Endothelial cell (in vitro differentiated cells): ENCODE data around the gene CAVIN3. TPM values are rescaled to one million over a fixed set of nuclear protein-coding genes. Genes with fewer than 3 reads are reported as not detected.

Source experiments
- DNase-seq: peaks from one replicate; pipeline ENCODE4 v3.0.0; 2021; ENCODE audit warnings: low spot score
- H3K27ac Mint-ChIP-seq: one replicate; pipeline ENCODE4 v1.8.0; 2021; ENCODE audit warnings: mixed read lengths, inconsistent platforms; ENCODE audit not compliant: unreplicated experiment
- H3K27me3 Mint-ChIP-seq: one replicate; pipeline ENCODE4 v1.8.0; 2021; ENCODE audit warnings: mild to moderate bottlenecking, moderate library complexity, mixed read lengths, inconsistent platforms; ENCODE audit not compliant: unreplicated experiment
- H3K36me3 Mint-ChIP-seq: one replicate; pipeline ENCODE4 v1.8.0; 2021; ENCODE audit warnings: mild to moderate bottlenecking, low read depth, mixed read lengths, inconsistent platforms; ENCODE audit not compliant: unreplicated experiment
- H3K4me1 Mint-ChIP-seq: one replicate; pipeline ENCODE4 v1.8.0; 2021; ENCODE audit warnings: mild to moderate bottlenecking, mixed read lengths, inconsistent platforms; ENCODE audit not compliant: unreplicated experiment
- H3K4me3 Mint-ChIP-seq: one replicate; pipeline ENCODE4 v1.8.0; 2021; ENCODE audit warnings: mild to moderate bottlenecking, mixed read lengths, inconsistent platforms; ENCODE audit not compliant: unreplicated experiment
- H3K9me3 Mint-ChIP-seq: one replicate; pipeline ENCODE4 v1.8.0; 2021; ENCODE audit warnings: mixed read lengths, inconsistent platforms; ENCODE audit not compliant: unreplicated experiment
- total RNA-seq: library from RNA; stranded (reverse); fragmentation: NEBNext Ultra II Directional; extraction: Animal tissue kit (Norgen Biotek cat#: 25700); gene quantifications from one replicate; pipeline ENCODE4 v1.2.1, GENCODE V29; 2021; ENCODE audit not compliant: unreplicated experiment
- TF ChIP-seq, protein P1 (sequence below): fragments of 200-600 bp; sonication (generic); IDR thresholded peaks from one replicate; pipeline ENCODE4 v1.5.0; 2021; ENCODE audit warnings: antibody characterized with exemption; ENCODE audit not compliant: unreplicated experiment

The CAVIN3 gene
- total RNA-seq, 1 donor from 2014 or later: 91.0 TPM

DNA sequence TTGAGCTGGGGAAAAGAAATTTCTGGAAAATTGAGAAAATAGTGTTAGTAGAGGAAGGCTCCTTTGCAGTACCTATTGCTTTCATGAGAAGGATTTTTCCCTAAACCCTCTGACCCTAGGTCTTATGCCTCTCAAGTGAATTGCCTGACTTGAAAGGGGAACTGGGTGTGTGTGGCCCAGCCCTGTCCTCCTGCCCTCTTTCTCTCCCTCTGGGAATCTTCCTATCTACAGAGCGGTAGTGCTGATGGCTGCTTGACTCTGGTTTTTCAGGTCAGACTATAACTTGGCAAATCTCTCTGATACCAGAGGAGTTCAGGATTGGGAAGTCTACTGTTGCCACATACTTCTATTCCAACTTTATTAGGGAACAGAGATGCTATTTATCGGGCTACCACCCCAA is 19.2 kb downstream of the CAVIN3 start:
- Mint-ChIP-seq H3K27me3 (no peaks in the 10 kb centered on the region), H3K27ac (no peak overlapping the region), H3K4me1 (no peaks in the 10 kb centered on the region), H3K9me3 (no peaks in the 10 kb centered on the region), H3K36me3 (no peaks in the 10 kb centered on the region), H3K4me3 (no peak overlapping the region)
- TF ChIP-seq, protein P1, sequence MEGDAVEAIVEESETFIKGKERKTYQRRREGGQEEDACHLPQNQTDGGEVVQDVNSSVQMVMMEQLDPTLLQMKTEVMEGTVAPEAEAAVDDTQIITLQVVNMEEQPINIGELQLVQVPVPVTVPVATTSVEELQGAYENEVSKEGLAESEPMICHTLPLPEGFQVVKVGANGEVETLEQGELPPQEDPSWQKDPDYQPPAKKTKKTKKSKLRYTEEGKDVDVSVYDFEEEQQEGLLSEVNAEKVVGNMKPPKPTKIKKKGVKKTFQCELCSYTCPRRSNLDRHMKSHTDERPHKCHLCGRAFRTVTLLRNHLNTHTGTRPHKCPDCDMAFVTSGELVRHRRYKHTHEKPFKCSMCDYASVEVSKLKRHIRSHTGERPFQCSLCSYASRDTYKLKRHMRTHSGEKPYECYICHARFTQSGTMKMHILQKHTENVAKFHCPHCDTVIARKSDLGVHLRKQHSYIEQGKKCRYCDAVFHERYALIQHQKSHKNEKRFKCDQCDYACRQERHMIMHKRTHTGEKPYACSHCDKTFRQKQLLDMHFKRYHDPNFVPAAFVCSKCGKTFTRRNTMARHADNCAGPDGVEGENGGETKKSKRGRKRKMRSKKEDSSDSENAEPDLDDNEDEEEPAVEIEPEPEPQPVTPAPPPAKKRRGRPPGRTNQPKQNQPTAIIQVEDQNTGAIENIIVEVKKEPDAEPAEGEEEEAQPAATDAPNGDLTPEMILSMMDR: no peak
- DNase-seq: no peak

DNA sequence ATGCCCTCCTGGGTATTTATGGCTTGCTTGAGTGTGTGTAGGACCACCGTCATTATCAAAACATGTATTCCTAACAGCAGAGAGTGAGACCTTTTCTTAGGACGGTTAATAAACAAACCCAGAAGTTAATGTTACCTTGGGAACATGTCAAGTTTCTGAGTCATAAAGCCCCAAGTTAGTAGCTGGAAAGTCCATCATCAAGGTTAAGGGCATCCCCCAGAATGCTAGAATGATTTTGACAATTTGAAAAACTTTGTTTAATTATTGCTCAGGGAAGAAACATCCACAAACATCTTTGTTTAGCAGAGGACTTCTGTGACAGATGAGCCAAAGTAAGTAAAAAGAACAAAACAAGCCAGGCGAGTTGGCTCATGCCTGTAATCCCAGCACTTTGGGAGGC is 20.0 kb downstream of the CAVIN3 start:
- Mint-ChIP-seq H3K36me3 (no peaks in the 10 kb centered on the region), H3K27me3 (no peaks in the 10 kb centered on the region), H3K9me3 (no peaks in the 10 kb centered on the region), H3K4me1 (no peaks in the 10 kb centered on the region), H3K4me3 (no peak overlapping the region), H3K27ac (no peak overlapping the region)
- DNase-seq: no peak
- TF ChIP-seq, protein P1: no peak

DNA sequence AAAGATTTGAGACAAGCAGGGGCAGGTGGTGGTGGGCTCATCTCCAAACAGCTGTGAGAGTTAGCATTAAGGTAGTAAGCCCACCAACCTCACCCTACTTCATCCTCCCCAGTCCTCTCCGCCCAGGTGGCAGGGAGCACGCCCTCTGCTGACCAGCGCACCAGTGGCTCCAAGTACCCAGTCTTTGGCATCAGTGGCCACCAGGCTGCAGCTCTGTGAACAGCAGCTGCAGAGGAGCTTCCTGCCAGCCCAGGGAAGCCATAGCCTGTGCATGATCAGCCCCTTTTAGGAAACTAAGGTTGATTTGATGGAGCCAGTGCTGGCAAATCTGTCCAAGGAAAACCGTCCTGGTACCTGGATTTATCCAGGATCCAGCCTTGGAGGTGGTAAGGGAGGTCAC is 21.7 kb downstream of the CAVIN3 start:
- H3K4me1 Mint-ChIP-seq: no peaks in the 10 kb centered on the region
- TF ChIP-seq, protein P1: peak; percentile 50
- H3K4me3 Mint-ChIP-seq: no peak overlapping the region
- no peaks in the 10 kb centered on the region for H3K36me3 Mint-ChIP-seq
- peaks cover 2% of the 10 kb centered on the region for H3K27me3 Mint-ChIP-seq
- H3K27ac Mint-ChIP-seq: no peak overlapping the region
- DNase-seq: peak; percentile 81
- H3K9me3 Mint-ChIP-seq: no peaks in the 10 kb centered on the region

DNA sequence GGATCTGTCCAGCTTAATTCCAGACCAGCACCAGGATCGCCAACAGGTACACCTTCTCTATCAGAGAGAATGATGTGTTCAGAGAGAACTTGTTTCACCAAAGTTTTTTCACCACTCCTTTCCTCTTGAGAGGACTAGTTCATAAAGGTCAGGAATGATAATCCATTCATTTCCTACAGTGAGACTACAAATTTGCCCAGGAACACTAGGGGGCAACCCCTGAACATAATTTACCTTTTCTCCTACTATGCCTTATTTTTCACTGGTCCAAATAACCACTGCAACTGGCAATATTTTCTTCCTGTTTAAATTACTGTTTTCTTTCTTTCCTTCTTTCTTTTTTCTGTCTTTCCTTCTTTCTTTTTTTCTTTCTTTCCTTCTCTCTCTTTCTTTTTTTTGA is 22.5 kb downstream of the CAVIN3 start:
- no peaks in the 10 kb centered on the region for H3K4me1 Mint-ChIP-seq
- TF ChIP-seq, protein P1: peak; percentile 12

DNA sequence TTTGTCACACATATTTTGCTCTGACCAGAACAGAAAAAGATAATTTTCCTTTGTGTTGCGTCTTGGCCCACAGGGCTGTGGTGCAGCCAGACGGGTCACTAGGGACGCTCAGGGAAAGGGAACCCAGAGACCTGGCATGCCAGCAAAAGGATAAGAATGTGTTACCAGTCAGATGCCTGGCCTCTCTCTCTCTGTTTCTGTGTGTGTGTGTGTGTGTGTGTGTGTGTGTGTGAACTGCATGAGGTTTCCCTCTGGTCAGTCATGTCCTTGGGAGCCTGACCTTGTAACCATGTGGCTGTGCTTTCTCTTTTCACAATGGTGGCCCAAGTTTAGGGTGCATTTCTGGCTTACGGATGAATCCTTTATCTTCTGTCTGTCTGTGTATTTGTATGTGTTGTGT is 35.3 kb downstream of the CAVIN3 start:
- H3K27ac Mint-ChIP-seq: no peak overlapping the region
- H3K4me1 Mint-ChIP-seq: no peaks in the 10 kb centered on the region
- TF ChIP-seq, protein P1: no peak
- H3K27me3 Mint-ChIP-seq: no peaks in the 10 kb centered on the region
- no peaks in the 10 kb centered on the region for H3K36me3 Mint-ChIP-seq
- no peaks in the 10 kb centered on the region for H3K9me3 Mint-ChIP-seq
- no peak overlapping the region for H3K4me3 Mint-ChIP-seq
- no peak for DNase-seq

More for the DNA sequence above, 22.5 kb downstream of the CAVIN3 start:
- H3K9me3 Mint-ChIP-seq: no peaks in the 10 kb centered on the region
- no peak overlapping the region for H3K27ac Mint-ChIP-seq
- H3K4me3 Mint-ChIP-seq: no peak overlapping the region
- H3K36me3 Mint-ChIP-seq: no peaks in the 10 kb centered on the region
- H3K27me3 Mint-ChIP-seq: peaks cover 2% of the 10 kb centered on the region
- DNase-seq: no peak
